H1 (cell line): Measurements from ENCODE around the gene LBH. TPM values are rescaled to one million over a fixed set of nuclear protein-coding genes. Genes with fewer than 3 reads are reported as not detected.

Source experiments
- CTCF ChIA-PET: fragments of 300-600 bp; sonication (Branson Sonifier 250); formaldehyde crosslinking; loops from one replicate; lab custom pipeline; 2021; ENCODE audit not compliant: partially characterized antibody; lab: Charles Lee
- POLR2A ChIA-PET: fragments of 300-600 bp; sonication (Branson Sonifier 250); formaldehyde crosslinking; loops from one replicate; lab custom pipeline; 2021; ENCODE audit warnings: inconsistent platforms; ENCODE audit not compliant: partially characterized antibody; lab: Charles Lee
- DNase-seq, 2 experiments: peaks; one replicate each; pipeline versions ENCODE4 v3.0.0 to v3.0.0-alpha.2; 2010 to 2022; ENCODE audit warnings: low spot score in 2 of 2, low read depth in 1 of 2, mixed read lengths in 1 of 2
- FAIRE-seq: peaks from 2 replicates; lab custom pipeline; 2011; peaks lifted over from hg19 to GRCh38; lab: Jason Lieb, UNC
- H2AFZ ChIP-seq: 2 replicates; pipeline ENCODE4 v1.8.1; 2012; ENCODE audit warnings: low read length, inconsistent platforms
- H2AK5ac ChIP-seq: 2 replicates; pipeline ENCODE4 v1.6.1; 2013; ENCODE audit warnings: low read depth, low read length
- H2BK120ac ChIP-seq: replicated peaks from 2 replicates; pipeline ENCODE3; 2013; ENCODE audit warnings: low read depth, low read length, inconsistent platforms
- H2BK12ac ChIP-seq: 2 replicates; pipeline ENCODE4 v1.6.1; 2013; ENCODE audit warnings: low read depth, low read length
- H2BK15ac ChIP-seq: 2 replicates; pipeline ENCODE4 v1.6.1; 2013; ENCODE audit warnings: low read length
- H2BK20ac ChIP-seq: 2 replicates; pipeline ENCODE4 v1.6.1; 2013; ENCODE audit warnings: low read length
- H2BK5ac ChIP-seq: 2 replicates; pipeline ENCODE4 v1.6.1; 2013; ENCODE audit warnings: low read depth, low read length
- H3K14ac ChIP-seq: 2 replicates; pipeline ENCODE4 v1.6.1; 2013; ENCODE audit warnings: inconsistent platforms; ENCODE audit not compliant: insufficient read length
- H3K18ac ChIP-seq: 2 replicates; pipeline ENCODE4 v1.6.1; 2013; ENCODE audit warnings: low read length; ENCODE audit errors: extremely low read depth
- H3K23ac ChIP-seq: 2 replicates; pipeline ENCODE4 v1.6.1; 2013; ENCODE audit warnings: inconsistent platforms; ENCODE audit not compliant: insufficient read length
- H3K23me2 ChIP-seq: 2 replicates; pipeline ENCODE4 v1.6.1; 2013; ENCODE audit warnings: low read depth, low read length
- H3K27ac ChIP-seq: 2 replicates; pipeline ENCODE4 v1.6.1; 2011; ENCODE audit warnings: low read depth, low read length, inconsistent platforms
- H3K27me3 ChIP-seq, 4 experiments: replicated peaks in 1 of 4; 1 replicate in 1 of 4; 2 replicates in 3 of 4; pipeline versions ENCODE4 v1.6.1 to v1.8.1; 2011 to 2013; ENCODE audit warnings: low read length in 3 of 4, mild to moderate bottlenecking in 3 of 4, inconsistent platforms in 2 of 4, mixed read lengths in 2 of 4, moderate library complexity in 1 of 4; ENCODE audit not compliant: control insufficient read depth in 3 of 4, insufficient read depth in 3 of 4; ENCODE audit errors: extremely low read depth in 1 of 4
- H3K36me3 ChIP-seq, 4 experiments: 2 replicates each; pipeline versions ENCODE4 v1.6.1 to v1.8.1; 2011 to 2013; ENCODE audit warnings: mild to moderate bottlenecking in 4 of 4, low read length in 3 of 4, moderate library complexity in 2 of 4, control low read depth in 1 of 4, inconsistent platforms in 1 of 4; ENCODE audit not compliant: insufficient read depth in 4 of 4, control insufficient read depth in 2 of 4
- H3K4ac ChIP-seq: replicated peaks from 2 replicates; pipeline ENCODE3; 2013; ENCODE audit warnings: low read length, low read depth, mixed read lengths, inconsistent platforms; ENCODE audit not compliant: insufficient read length
- H3K4me1 ChIP-seq, 4 experiments: replicated peaks in 1 of 4; 1 replicate in 1 of 4; 2 replicates in 3 of 4; pipeline versions ENCODE4 v1.6.1 to v1.8.1; 2011 to 2013; ENCODE audit warnings: low read length in 3 of 4, inconsistent platforms in 2 of 4, mixed read lengths in 1 of 4; ENCODE audit not compliant: insufficient read depth in 4 of 4, control insufficient read depth in 3 of 4
- H3K4me2 ChIP-seq, 2 experiments: 2 replicates each; pipeline versions ENCODE4 v1.6.1 to v1.8.1; 2011 to 2013; ENCODE audit warnings: low read depth in 2 of 2, low read length in 2 of 2, control low read depth in 1 of 2, inconsistent platforms in 1 of 2, mild to moderate bottlenecking in 1 of 2; ENCODE audit not compliant: insufficient read depth in 1 of 2
- H3K4me3 ChIP-seq, 4 experiments: fragments of 200-600, 300-600 bp in 1 of 4; sonication (generic), shearing (Covaris generic), sonication (Bioruptor Twin) in 1 of 4; 2 replicates each; pipeline versions ENCODE4 v1.5.1 to v1.8.1; 2011 to 2016; ENCODE audit warnings: low read length in 4 of 4, low read depth in 3 of 4, control low read depth in 2 of 4, inconsistent platforms in 2 of 4, mild to moderate bottlenecking in 2 of 4, mixed read lengths in 1 of 4, moderate library complexity in 1 of 4; ENCODE audit not compliant: insufficient read depth in 2 of 4; ENCODE audit errors: extremely low read depth in 1 of 4
- H3K56ac ChIP-seq: replicated peaks from 2 replicates; pipeline ENCODE3; 2013; ENCODE audit warnings: low read depth, mild to moderate bottlenecking, mixed read lengths, low read length, inconsistent platforms; ENCODE audit not compliant: insufficient read length
- H3K79me1 ChIP-seq: 2 replicates; pipeline ENCODE4 v1.6.1; 2013; ENCODE audit warnings: low read depth, low read length, control low read depth
- H3K79me2 ChIP-seq, 2 experiments: 2 replicates each; pipeline versions ENCODE4 v1.6.1 to v1.8.1; 2012 to 2013; ENCODE audit warnings: low read length in 2 of 2, mild to moderate bottlenecking in 2 of 2, inconsistent platforms in 1 of 2; ENCODE audit not compliant: insufficient read depth in 2 of 2, control insufficient read depth in 1 of 2
- H3K9ac ChIP-seq, 4 experiments: replicated peaks in 1 of 4; 1 replicate in 1 of 4; 2 replicates in 3 of 4; pipeline versions ENCODE4 v1.6.1 to v1.8.1; 2011 to 2013; ENCODE audit warnings: low read depth in 3 of 4, low read length in 3 of 4, control low read depth in 2 of 4, mild to moderate bottlenecking in 2 of 4, moderate library complexity in 2 of 4, inconsistent platforms in 1 of 4; ENCODE audit errors: extremely low read depth in 1 of 4
- H3K9me3 ChIP-seq, 2 experiments: 2 replicates each; pipeline versions ENCODE4 v1.6.1 to v1.8.1; 2012 to 2013; ENCODE audit warnings: mild to moderate bottlenecking in 2 of 2, moderate library complexity in 2 of 2, control low read depth in 1 of 2, inconsistent platforms in 1 of 2, low read depth in 1 of 2, low read length in 1 of 2, mixed read lengths in 1 of 2; ENCODE audit not compliant: insufficient read depth in 2 of 2
- H4K20me1 ChIP-seq, 2 experiments: replicated peaks in 1 of 2; 2 replicates each; pipeline versions ENCODE3 to v1.8.1; 2011 to 2013; ENCODE audit warnings: inconsistent platforms in 2 of 2, low read length in 2 of 2, mild to moderate bottlenecking in 1 of 2; ENCODE audit not compliant: insufficient read depth in 2 of 2, control insufficient read depth in 1 of 2
- H4K5ac ChIP-seq: 2 replicates; pipeline ENCODE4 v1.6.1; 2013; ENCODE audit warnings: low read length, low read depth, mixed read lengths, inconsistent platforms; ENCODE audit not compliant: insufficient read length
- H4K8ac ChIP-seq: 2 replicates; pipeline ENCODE4 v1.8.0; 2013; ENCODE audit warnings: mild to moderate bottlenecking, moderate library complexity, low read length, inconsistent platforms; ENCODE audit not compliant: insufficient read depth; ENCODE audit errors: extremely low read depth
- H4K91ac ChIP-seq: replicated peaks from 2 replicates; pipeline ENCODE3; 2013; ENCODE audit warnings: low read length, mixed read lengths, inconsistent platforms; ENCODE audit not compliant: insufficient read length
- BRCA1 ChIP-seq: IDR thresholded peaks from 2 replicates; pipeline ENCODE4 v1.6.1; 2012; ENCODE audit warnings: low read depth, low read length, improper control_type of control experiment
- CTBP2 ChIP-seq: IDR thresholded peaks from 2 replicates; pipeline ENCODE4 v1.7.0; 2011; ENCODE audit warnings: borderline replicate concordance, mild to moderate bottlenecking, moderate library complexity, mixed read lengths, low read length; ENCODE audit not compliant: insufficient read depth, insufficient read length
- EP300 ChIP-seq, 2 experiments: IDR thresholded peaks; 1 replicate in 1 of 2; 2 replicates in 1 of 2; pipeline ENCODE4 v1.6.1; 2011 to 2012; ENCODE audit warnings: low read depth in 2 of 2, low read length in 2 of 2, mild to moderate bottlenecking in 2 of 2, borderline replicate concordance in 1 of 2, inconsistent platforms in 1 of 2, moderate library complexity in 1 of 2
- KDM1A ChIP-seq: fragments of 200-600, 300-600 bp; sonication (generic); IDR thresholded peaks from 2 replicates; pipeline ENCODE4 v1.7.1; 2016; ENCODE audit warnings: mild to moderate bottlenecking, low read length, borderline replicate concordance
- KDM5A ChIP-seq: fragments of 200-600 bp; IDR thresholded peaks from 2 replicates; pipeline ENCODE4 v1.7.1; 2012; ENCODE audit warnings: mild to moderate bottlenecking, low read length, inconsistent platforms, mixed read lengths
- SUZ12 ChIP-seq: fragments of 200-600 bp; sonication (generic); IDR thresholded peaks from 2 replicates; pipeline ENCODE4 v1.6.1; 2012; ENCODE audit warnings: mild to moderate bottlenecking, inconsistent platforms, low read length, moderate library complexity, mixed read lengths
- TAF7 ChIP-seq: optimal IDR thresholded peaks from 2 replicates; pipeline ENCODE3; 2011; ENCODE audit warnings: low read depth, mild to moderate bottlenecking, inconsistent platforms, low read length, moderate library complexity, borderline replicate concordance
- WGBS, 2 experiments: shearing (Covaris generic) in 1 of 2; methylation state at CpG; one replicate each; pipeline versions ENCODE4 v1.1.6 to v1.1.7; 2013 to 2015; ENCODE audit warnings: low lambda C conversion rate in 2 of 2, mixed read lengths in 2 of 2, inconsistent platforms in 1 of 2, low coverage in 1 of 2, missing lambda C conversion rate in 1 of 2; ENCODE audit not compliant: insufficient replicate concordance in 2 of 2, insufficient coverage in 1 of 2, insufficient read length in 1 of 2; ENCODE audit errors: extremely low coverage in 1 of 2, missing lambda C conversion rate in 1 of 2; 5-methylcytosine and 5-hydroxymethylcytosine counted together
- polyA plus RNA-seq, 7 experiments: library from polyadenylated mRNA; depleted of rRNA in 3 of 7; stranded (reverse) in 5 of 7; unstranded in 2 of 7; fragments of >200 nt in 5 of 7; fragments of 200-250 nt in 2 of 7; gene quantifications; 1 replicate in 5 of 7; 2 replicates in 1 of 7; 4 replicates in 1 of 7; pipeline versions ENCODE4 v1.2.1 to v1.2.3, GENCODE V29; 2011 to 2013; ENCODE audit warnings: missing spikeins in 2 of 7, mixed read lengths in 2 of 7
- total RNA-seq: library from RNA; stranded (reverse); fragmentation: NEBNext Ultra II Directional; extraction: Animal tissue kit (Norgen Biotek cat#: 25700); gene quantifications from 2 replicates; pipeline ENCODE4 v1.2.1, GENCODE V29; 2021

LBH gene
- total and polyA plus RNA-seq, 2 of the 8 experiments (the other 6 are each of a cell fraction or from before 2014, with no cell fraction given) = 25.7 to 34.5 TPM

DNA sequence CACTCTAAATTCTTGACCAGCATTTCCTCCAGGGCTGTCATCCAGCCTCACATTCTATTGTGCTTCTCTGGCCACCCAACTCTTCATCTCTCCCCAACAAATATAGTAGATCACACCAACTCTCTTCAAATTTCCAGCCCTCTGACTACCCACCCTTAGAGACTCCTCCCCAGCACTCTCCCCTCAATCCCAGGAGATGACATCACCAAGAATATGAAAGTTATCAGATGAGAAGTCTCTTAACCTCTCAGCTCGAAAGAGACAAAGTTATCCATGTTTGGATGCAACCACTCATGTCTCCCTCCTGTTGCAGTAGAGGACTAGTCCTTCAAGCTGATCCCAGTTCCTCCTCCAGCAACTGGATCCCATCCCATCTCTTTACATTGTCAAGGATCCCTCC lies 47.1 kb downstream of the LBH start:
- CTCF ChIA-PET = interaction anchor here (1.0 kb wide), 1 partner anchor 9 kb away, joined by 3 read pairs; no protein-coding TSS in a partner anchor
- no peak overlapping the region for H4K91ac ChIP-seq
- FAIRE-seq = no peak

More for the DNA sequence above, 47.1 kb downstream of the LBH start:
- no peak overlapping the region for H3K4ac ChIP-seq
- no peak overlapping the region for H3K9ac ChIP-seq
- H4K20me1 ChIP-seq = no peaks in the 10 kb centered on the region
- H3K14ac ChIP-seq = no peak overlapping the region
- H3K36me3 ChIP-seq = no peaks in the 10 kb centered on the region
- DNase-seq = no peak
- no peak overlapping the region for H3K56ac ChIP-seq
- no peak overlapping the region for H3K27ac ChIP-seq
- no peak overlapping the region for H2BK120ac ChIP-seq
- no peaks in the 10 kb centered on the region for H3K79me2 ChIP-seq
- H2AK5ac ChIP-seq = no peak overlapping the region
- POLR2A ChIA-PET = no interaction called here
- whole genome bisulfite sequencing, 2 experiments = 95% methylated on average over 1 of the region's 1 CpG; no CpG with 5 or more reads in 1 of the 2 experiments
- H3K23ac ChIP-seq = no peak overlapping the region
- no peaks in the 10 kb centered on the region for H3K23me2 ChIP-seq
- no peak overlapping the region for H4K5ac ChIP-seq
- no peaks in the 10 kb centered on the region for H3K79me1 ChIP-seq
- TF ChIP-seq CTBP2 (no peak), SUZ12 (no peak), TAF7 (no peak), EP300 (IDR thresholded peaks at IDR 0.05; ENCODE audit: borderline replicate concordance in 1 of 2, low read depth in 2 of 2, low read length in 2 of 2) (no peak), KDM1A (no peak), BRCA1 (no peak), KDM5A (no peak)
- no peak overlapping the region for H3K4me2 ChIP-seq
- H3K18ac ChIP-seq = no peak overlapping the region
- no peaks in the 10 kb centered on the region for H3K4me1 ChIP-seq
- H2BK5ac ChIP-seq = no peak overlapping the region
- no peaks in the 10 kb centered on the region; a peak in 1 of 7 replicates for H3K27me3 ChIP-seq
- no peak overlapping the region for H2BK12ac ChIP-seq
- H2AFZ ChIP-seq = no peak overlapping the region
- H4K8ac ChIP-seq = no peak overlapping the region
- no peaks in the 10 kb centered on the region for H3K9me3 ChIP-seq
- no peak overlapping the region for H2BK15ac ChIP-seq
- H2BK20ac ChIP-seq = no peak overlapping the region
- H3K4me3 ChIP-seq = no peak overlapping the region
